NCI-H2196 treated with DMSO at 0.1 percent for 48 hours (cell line): ENCODE measurements around the gene NIM1K.
A peak's percentile ranks its signal among the peaks of the same experiment; 100 is the strongest.
"Not testable (repeated sequence)": the region's sequence is repeated elsewhere in the genome, so short reads cannot be mapped to it uniquely, and the experiment has no call there.

Experiments used
- DNase-seq: peaks from one replicate; lab custom pipeline; 2025; ENCODE audit not compliant: unreplicated experiment; lab: John Stamatoyannopoulos, UW

The NIM1K gene

GRCh38 chr5:43227655-43228054 is 35.6 kb downstream of the NIM1K start:
- DNase-seq, result no peak

- no peak for DNase-seq
These were observed 38.7 kb downstream of the NIM1K start for GRCh38 chr5:43230707-43231106.

- peak; percentile 69 for DNase-seq
These were observed 40.0 kb downstream of the NIM1K start for GRCh38 chr5:43231977-43232376.

GRCh38 chr5:43232943-43233833 is 41.2 kb downstream of the NIM1K start:
- peak; percentile 90 for DNase-seq

GRCh38 chr5:43233946-43234345 is 41.9 kb downstream of the NIM1K start:
- DNase-seq, result peak; percentile 12

GRCh38 chr5:43236653-43237355 is 44.8 kb downstream of the NIM1K start:
- no peak for DNase-seq

GRCh38 chr5:43242196-43242595 is 50.2 kb downstream of the NIM1K start:
- DNase-seq, result no peak

GRCh38 chr5:43243270-43243669 is 51.2 kb downstream of the NIM1K start:
- DNase-seq, result no peak

GRCh38 chr5:43244823-43245565 is 53.0 kb downstream of the NIM1K start:
- no peak for DNase-seq

- DNase-seq, result no peak
These were observed 53.8 kb downstream of the NIM1K start for GRCh38 chr5:43245724-43246385.

- DNase-seq, result no peak
These were observed 59.7 kb downstream of the NIM1K start for GRCh38 chr5:43251754-43252153.

GRCh38 chr5:43255704-43256103 is 63.7 kb downstream of the NIM1K start:
- DNase-seq, result no peak

- no peak for DNase-seq
These were observed 64.4 kb downstream of the NIM1K start for GRCh38 chr5:43256261-43256966.

- no peak for DNase-seq
These were observed 66.1 kb downstream of the NIM1K start for GRCh38 chr5:43258116-43258515.

- DNase-seq, result not testable (repeated sequence)
These were observed 70.2 kb downstream of the NIM1K start for GRCh38 chr5:43262269-43262668.

- no peak for DNase-seq
These were observed 76.3 kb downstream of the NIM1K start for GRCh38 chr5:43268188-43268820.

GRCh38 chr5:43270645-43271044 is 78.6 kb downstream of the NIM1K start:
- no peak for DNase-seq

GRCh38 chr5:43273552-43273951 is 81.5 kb downstream of the NIM1K start:
- no peak for DNase-seq

GRCh38 chr5:43274435-43275114 is 82.5 kb downstream of the NIM1K start:
- no peak for DNase-seq
